K562 (cell line): ENCODE measurements around the gene DLGAP1. TPM values are rescaled to one million over a fixed set of nuclear protein-coding genes. Genes with fewer than 3 reads are reported as not detected.

Experiments used
- ATAC-seq: fragments of 200-7000 bp; cut with Tn5 transposase; 3 replicates; pipeline ENCODE4 v1.9.1; 2020; ENCODE audit warnings: moderate library complexity
- BruUV-seq: library from RNA; stranded (reverse); fragments of 400-500 nt; replicated peaks from 2 replicates; lab custom pipeline; 2021; lab: Mats Ljungman, UMichigan
- CTCF ChIA-PET: fragments of 300-600 bp; formaldehyde crosslinking; extraction: SDS; loops from one replicate; lab custom pipeline; 2021; ENCODE audit warnings: low intra/inter-chr PET ratio; lab: Yijun Ruan, JAX
- POLR2A ChIA-PET: fragments of 300-600, 350-650 bp; sonication (Branson Sonifier 250); formaldehyde crosslinking; extraction: SDS; loops from one replicate; lab custom pipeline; 2021; ENCODE audit warnings: antibody characterized with exemption, inconsistent platforms; lab: Yijun Ruan, JAX
- DNase-seq, 4 experiments: peaks; one replicate each; pipeline versions ENCODE4 v3.0.0 to v3.0.0-alpha.2; 2011 to 2018; ENCODE audit warnings: low spot score in 3 of 4, mixed read lengths in 3 of 4; ENCODE audit errors: extremely low read depth in 1 of 4
- FAIRE-seq: peaks from 2 replicates; lab custom pipeline; 2011; peaks lifted over from hg19 to GRCh38; lab: Jason Lieb, UNC
- H2AFZ ChIP-seq: 2 replicates; pipeline ENCODE4 v1.6.0; 2011; ENCODE audit warnings: low read depth, low read length, control low read depth, inconsistent platforms
- H3K27ac ChIP-seq: fragments of 200-600 bp; 3 replicates; pipeline ENCODE4 v1.8.0; 2011; ENCODE audit warnings: low read depth, mild to moderate bottlenecking, control low read depth, inconsistent platforms, low read length, moderate library complexity, mixed read lengths; ENCODE audit errors: extremely low read depth
- H3K27me3 ChIP-seq, 2 experiments: fragments of 300-600 bp in 1 of 2; 2 replicates in 1 of 2; 3 replicates in 1 of 2; pipeline versions ENCODE4 v1.6.0 to v1.8.0; 2011; ENCODE audit warnings: inconsistent platforms in 2 of 2, low read length in 2 of 2, mild to moderate bottlenecking in 1 of 2, mixed read lengths in 1 of 2, moderate library complexity in 1 of 2; ENCODE audit not compliant: control insufficient read depth in 2 of 2, insufficient read depth in 2 of 2
- H3K36me3 ChIP-seq: fragments of 300-600 bp; 3 replicates; pipeline ENCODE4 v1.8.0; 2011; ENCODE audit warnings: mild to moderate bottlenecking, low read length, inconsistent platforms; ENCODE audit not compliant: control insufficient read depth, insufficient read depth
- H3K4me1 ChIP-seq, 2 experiments: fragments of 200-600 bp in 1 of 2; replicated peaks in 1 of 2; 2 replicates in 1 of 2; 3 replicates in 1 of 2; pipeline versions ENCODE4 v1.5.1 to v1.8.0; 2011; ENCODE audit warnings: inconsistent platforms in 2 of 2, low read length in 2 of 2, mild to moderate bottlenecking in 1 of 2, mixed read lengths in 1 of 2, moderate library complexity in 1 of 2; ENCODE audit not compliant: control insufficient read depth in 2 of 2, insufficient read depth in 2 of 2
- H3K4me2 ChIP-seq: 2 replicates; pipeline ENCODE4 v1.6.1; 2011; ENCODE audit warnings: low read length, control low read depth, inconsistent platforms, mixed read lengths; ENCODE audit not compliant: insufficient read depth
- H3K4me3 ChIP-seq: fragments of 200-600 bp; sonication (generic), shearing (Covaris generic); 2 replicates; pipeline ENCODE4 v1.5.1; 2016; ENCODE audit warnings: control low read depth, inconsistent platforms
- H3K79me2 ChIP-seq: fragments of 200-600 bp; 3 replicates; pipeline ENCODE4 v1.8.0; 2011; ENCODE audit warnings: low read length, inconsistent platforms; ENCODE audit not compliant: control insufficient read depth, insufficient read depth
- H3K9ac ChIP-seq, 2 experiments: 2 replicates each; pipeline versions ENCODE4 v1.6.0 to v1.6.1; 2011; ENCODE audit warnings: low read depth in 2 of 2, low read length in 2 of 2, control low read depth in 1 of 2, inconsistent platforms in 1 of 2, mild to moderate bottlenecking in 1 of 2, mixed read lengths in 1 of 2; ENCODE audit not compliant: insufficient read depth in 1 of 2
- H3K9me1 ChIP-seq: one replicate; pipeline ENCODE4 v1.6.0; 2011; ENCODE audit warnings: inconsistent platforms, mild to moderate bottlenecking, low read length, moderate library complexity; ENCODE audit not compliant: control insufficient read depth, insufficient read depth
- H3K9me3 ChIP-seq: replicated peaks from 2 replicates; pipeline ENCODE4 v1.5.1; 2011; ENCODE audit warnings: low read depth, low read length, inconsistent platforms; ENCODE audit not compliant: control insufficient read depth, insufficient read depth
- H4K20me1 ChIP-seq: replicated peaks from 2 replicates; pipeline ENCODE4 v1.6.1; 2011; ENCODE audit warnings: low read length, inconsistent platforms, mixed read lengths; ENCODE audit not compliant: control insufficient read depth, insufficient read depth
- CUX1 ChIP-seq: fragments of 200-800 bp; sonication (Bioruptor generic); IDR thresholded peaks from 2 replicates; pipeline ENCODE4 v1.6.1; 2016; ENCODE audit warnings: missing genetic modification characterization, missing compliant biosample characterization
- FOXK1 ChIP-seq: sonication (generic); formaldehyde crosslinking; IDR thresholded peaks from 2 replicates; pipeline ENCODE4 v1.8.0; 2022; ENCODE audit warnings: missing genetic modification reagents, mild to moderate bottlenecking, borderline replicate concordance
- HIVEP1 ChIP-seq: fragments of 250-450 bp; sonication (Bioruptor Pico); IDR thresholded peaks from 2 replicates; pipeline ENCODE4 v1.4.0; 2020; ENCODE audit warnings: mild to moderate bottlenecking
- NR2F6 ChIP-seq: fragments of 450-650 bp; formaldehyde crosslinking; IDR thresholded peaks from 2 replicates; pipeline ENCODE4 v1.4.0; 2020; ENCODE audit warnings: mild to moderate bottlenecking
- POLR2AphosphoS5 ChIP-seq: IDR thresholded peaks from 2 replicates; pipeline ENCODE4 v1.6.1; 2011; ENCODE audit warnings: mild to moderate bottlenecking, low read depth, low read length, moderate library complexity; ENCODE audit not compliant: control insufficient read depth, insufficient read depth
- RB1 ChIP-seq: fragments of 450-650 bp; IDR thresholded peaks from 2 replicates; pipeline ENCODE4 v1.6.1; 2017; ENCODE audit warnings: low read depth, mild to moderate bottlenecking
- XRCC4 ChIP-seq: IDR thresholded peaks from one replicate; pipeline ENCODE4 v1.6.1; 2011; ENCODE audit not compliant: insufficient read depth, insufficient read length; ENCODE audit errors: extremely low read depth
- ZBTB7A ChIP-seq: IDR thresholded peaks from 2 replicates; pipeline ENCODE4 v1.6.1; 2011; ENCODE audit warnings: low read depth, mild to moderate bottlenecking, low read length, moderate library complexity, borderline replicate concordance; ENCODE audit not compliant: control insufficient read depth
- ZNF347 ChIP-seq: fragments of 450-650 bp; formaldehyde crosslinking; IDR thresholded peaks from 2 replicates; pipeline ENCODE4 v1.4.0; 2020; ENCODE audit warnings: low read depth, mild to moderate bottlenecking, moderate library complexity
- ZNF561 ChIP-seq: fragments of 450-650 bp; formaldehyde crosslinking; conservative IDR thresholded peaks from 2 replicates; pipeline ENCODE4 v1.4.0; 2020; ENCODE audit warnings: mild to moderate bottlenecking, moderate library complexity
- ZNF592 ChIP-seq: fragments of 450-650 bp; IDR thresholded peaks from 2 replicates; pipeline ENCODE4 v1.6.1; 2017; ENCODE audit warnings: antibody characterized with exemption, mild to moderate bottlenecking
- WGBS: fragments of 100-300 bp; shearing (Covaris generic); methylation state at CpG from one replicate; pipeline ENCODE4 v1.1.6; 2016; ENCODE audit warnings: low coverage, mixed read lengths; ENCODE audit not compliant: insufficient coverage; ENCODE audit errors: missing lambda C conversion rate; 5-methylcytosine and 5-hydroxymethylcytosine counted together
- in situ Hi-C: fragments of 300-500 bp; cut with MboI; formaldehyde crosslinking; loops from 4 replicates; pipeline ENCODE4 v1.15.0; 2018; ENCODE audit warnings: inconsistent platforms, mixed read lengths
- intact Hi-C: fragments of 100-400 bp; cut with micrococcal nuclease; formaldehyde crosslinking; loops from 2 replicates; pipeline ENCODE4 v1.14.2; 2022
- polyA plus RNA-seq, 8 experiments: library from polyadenylated mRNA; depleted of rRNA in 4 of 8; stranded (reverse) in 5 of 8; unstranded in 3 of 8; fragments of >200 nt; fragmentation: Nextera tagmentation in 2 of 8; fragmentation: Illumina TruSeq in 1 of 8; extraction: Ambion mirVana in 2 of 8; extraction: Trizol in 1 of 8; gene quantifications; 2 replicates each; pipeline versions ENCODE4 v1.2.1 to v1.2.3, GENCODE V29; 2011 to 2014; ENCODE audit warnings: inconsistent platforms in 1 of 8, missing spikeins in 1 of 8
- total RNA-seq, 7 experiments: library from RNA; depleted of rRNA in 6 of 7; stranded (reverse); fragments of >200 nt in 6 of 7; fragmentation: Illumina TruSeq in 2 of 7; extraction: Trizol in 2 of 7; gene quantifications; 2 replicates each; pipeline versions ENCODE4 v1.2.1 to v1.2.3, GENCODE V29; 2011 to 2021; ENCODE audit warnings: low replicate concordance in 1 of 7

Gene DLGAP1
- total and polyA plus RNA-seq, 9 of the 15 experiments (the other 6 are each of a cell fraction or from before 2014, with no cell fraction given): 0.04 to 0.22 (median 0.08) TPM

GRCh38 chr18:4453567-4453873 lies 1.6 kb downstream of the DLGAP1 start:
- Histone ChIP-seq H3K9me1 (no peaks in the 10 kb centered on the region), H3K36me3 (no peaks in the 10 kb centered on the region), H3K27ac (no peak overlapping the region), H3K9me3 (no peaks in the 10 kb centered on the region), H2AFZ (no peak overlapping the region), H3K27me3 (no peaks in the 10 kb centered on the region), H3K9ac (no peak overlapping the region), H4K20me1 (no peaks in the 10 kb centered on the region), H3K4me2 (no peak overlapping the region), H3K79me2 (no peaks in the 10 kb centered on the region), H3K4me3 (no peak overlapping the region), H3K4me1 (no peaks in the 10 kb centered on the region)
- in situ Hi-C loops (no loop called here), intact Hi-C loops (no loop called here)
- DNase-seq (no peak), FAIRE-seq (no peak), ATAC-seq (no peak)
- POLR2A ChIA-PET: no interaction called here
- TF ChIP-seq NR2F6 (CRISPR knock-in tag) (no peak), FOXK1 (no peak), ZNF592 (no peak), CUX1 (CRISPR knock-in tag) (no peak), ZNF347 (CRISPR knock-in tag) (no peak), XRCC4 (no peak), ZBTB7A (no peak), ZNF561 (no peak), RB1 (no peak), HIVEP1 (CRISPR knock-in tag) (no peak), POLR2AphosphoS5 (no peak)
- CTCF ChIA-PET: no interaction called here
- BruUV-seq: no TSS peak
- WGBS: 3% methylated on average over 8 of the region's 8 CpGs
